Stimulated activated CD4-positive, alpha-beta T cell treated with anti-CD3 and anti-CD28 coated beads, Interleukin-4, amount 100 ng/mL, for 48 hours (primary cell): ENCODE results near the gene PTPRD.

Experiments used
- DNase-seq, 2 donors: peaks; one replicate each; pipeline ENCODE4 v3.0.0-alpha.2; 2020; ENCODE audit warnings: low read depth in 2 of 2

PTPRD gene

GRCh38 chr9:10172476-10172875 lies 440.3 kb downstream of the PTPRD start:
- no peak for DNase-seq

- no peak for DNase-seq
Observed at GRCh38 chr9:10168241-10168640, 444.6 kb downstream of the PTPRD start.

DNA sequence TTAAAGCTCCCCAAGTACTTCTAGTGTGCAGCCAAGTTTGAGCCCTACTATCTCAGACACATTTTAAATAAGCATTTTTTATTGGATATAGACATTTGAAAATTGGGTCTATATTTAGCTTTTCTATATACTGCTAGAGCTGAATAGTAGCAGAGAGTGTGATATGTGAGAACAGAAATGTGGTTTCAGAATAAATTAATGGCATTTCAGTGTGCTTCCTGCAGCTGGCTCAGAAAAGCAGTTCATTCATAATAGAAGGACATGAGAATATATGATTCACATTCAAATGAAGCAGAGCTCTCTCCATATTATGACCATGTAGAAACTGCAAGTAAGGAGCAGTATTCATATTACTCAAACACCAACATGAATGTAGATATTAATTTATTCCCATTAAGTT lies 464.0 kb downstream of the PTPRD start:
- DNase-seq: no peak

GRCh38 chr9:10146517-10147331 lies 466.1 kb downstream of the PTPRD start:
- no peak for DNase-seq

- DNase-seq: no peak
Observed at GRCh38 chr9:10144355-10144754, 468.4 kb downstream of the PTPRD start.

DNA sequence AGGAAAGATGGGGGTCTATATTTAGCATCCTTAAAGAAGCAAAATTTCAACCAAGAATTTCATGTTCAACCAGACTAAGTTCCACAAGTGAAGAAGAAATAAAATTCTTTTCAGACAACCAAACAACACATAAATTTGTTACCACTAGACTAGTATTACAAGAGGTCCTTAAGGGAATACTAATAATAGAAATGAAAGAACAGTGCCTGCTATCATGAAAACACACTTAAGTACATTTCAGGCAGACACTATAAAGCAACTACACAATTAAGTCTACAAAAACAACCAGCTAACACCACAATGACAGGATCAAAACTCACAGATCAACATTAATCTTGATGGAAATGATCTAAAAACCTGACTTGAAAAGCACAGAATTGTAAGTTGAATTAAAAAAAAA lies 477.2 kb downstream of the PTPRD start:
- DNase-seq: no peak

DNA sequence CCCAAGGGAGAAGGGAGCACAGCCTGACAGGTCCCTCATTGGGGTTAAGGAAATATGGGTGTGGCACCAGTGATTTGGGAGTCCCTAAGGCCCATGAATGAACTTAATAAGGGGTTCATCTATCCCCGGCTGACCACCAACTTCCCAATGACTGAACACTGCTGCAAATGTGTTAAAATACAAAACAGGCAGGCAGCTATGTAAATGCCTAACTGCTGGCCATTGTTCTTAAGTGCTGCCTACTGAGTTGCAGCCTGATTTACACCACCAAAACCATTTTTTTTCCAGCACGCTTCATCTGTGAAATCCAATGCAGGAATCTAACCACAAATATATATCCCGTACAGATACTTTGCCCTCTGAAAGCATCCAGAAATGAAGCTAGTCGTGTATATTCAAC lies 478.5 kb downstream of the PTPRD start:
- DNase-seq: no peak

- DNase-seq: no peak
Observed at GRCh38 chr9:10130061-10130675, 482.6 kb downstream of the PTPRD start.

GRCh38 chr9:10127867-10128266 lies 484.9 kb downstream of the PTPRD start:
- DNase-seq: no peak

GRCh38 chr9:10112798-10113197 lies 500.0 kb downstream of the PTPRD start:
- no peak for DNase-seq

- DNase-seq: no peak
Observed at GRCh38 chr9:10112070-10112469, 500.7 kb downstream of the PTPRD start.

DNA sequence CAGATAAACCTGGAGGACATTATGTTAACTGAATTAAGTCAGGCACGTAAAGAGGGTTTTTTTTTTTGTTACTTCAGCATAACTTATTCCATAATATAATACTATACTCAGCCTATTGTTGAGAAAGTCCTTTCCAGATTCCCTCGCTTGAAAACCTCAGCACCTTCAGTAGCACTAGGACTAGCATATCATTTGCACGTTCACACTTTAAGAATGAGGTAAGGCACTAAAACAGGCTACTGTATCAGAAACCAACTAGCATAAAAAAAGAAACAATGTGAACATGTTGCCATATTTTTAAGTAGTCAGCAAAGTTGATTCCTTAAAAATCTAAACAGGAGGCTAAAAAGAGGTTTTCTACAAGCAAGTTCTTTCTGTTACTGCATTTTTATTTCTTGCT lies 504.0 kb downstream of the PTPRD start:
- no peak for DNase-seq

GRCh38 chr9:10104774-10105173 lies 508.0 kb downstream of the PTPRD start:
- no peak for DNase-seq

DNA sequence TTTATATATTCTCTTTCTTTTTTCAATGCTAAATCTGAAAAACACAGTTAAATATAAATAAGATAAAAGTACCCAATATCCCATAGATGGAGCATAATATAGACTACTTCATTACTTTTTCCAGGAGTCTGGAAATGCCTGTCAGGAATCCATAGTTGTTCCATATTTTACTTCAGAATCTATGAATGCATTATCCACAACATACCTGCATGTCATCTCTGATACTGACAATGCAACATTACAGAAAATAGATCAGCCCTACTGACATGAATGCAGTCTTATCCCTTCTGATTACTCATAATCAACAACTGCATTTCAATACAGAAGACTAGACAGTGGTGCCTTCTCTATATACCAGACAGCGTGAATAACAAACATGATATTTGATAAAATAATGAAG lies 517.6 kb downstream of the PTPRD start:
- no peak for DNase-seq

DNA sequence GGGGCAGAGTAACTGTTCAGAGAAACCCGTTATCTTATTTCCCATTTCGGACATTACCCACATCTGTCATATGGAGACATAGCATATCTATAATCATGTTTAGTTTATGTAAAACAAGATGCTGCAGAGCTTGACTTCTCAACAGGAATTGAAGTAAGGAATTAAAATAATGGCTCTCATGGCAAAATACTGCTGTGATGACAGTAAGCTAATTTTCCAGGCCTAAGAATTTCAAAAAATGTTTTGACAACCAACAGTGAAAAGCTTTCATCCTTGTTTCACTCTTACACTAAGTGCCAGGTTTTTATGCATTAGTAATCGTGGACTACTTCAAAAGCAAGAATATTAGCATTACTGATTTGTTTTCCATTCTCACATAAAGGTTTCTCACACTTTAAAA lies 518.2 kb downstream of the PTPRD start:
- no peak for DNase-seq

DNA sequence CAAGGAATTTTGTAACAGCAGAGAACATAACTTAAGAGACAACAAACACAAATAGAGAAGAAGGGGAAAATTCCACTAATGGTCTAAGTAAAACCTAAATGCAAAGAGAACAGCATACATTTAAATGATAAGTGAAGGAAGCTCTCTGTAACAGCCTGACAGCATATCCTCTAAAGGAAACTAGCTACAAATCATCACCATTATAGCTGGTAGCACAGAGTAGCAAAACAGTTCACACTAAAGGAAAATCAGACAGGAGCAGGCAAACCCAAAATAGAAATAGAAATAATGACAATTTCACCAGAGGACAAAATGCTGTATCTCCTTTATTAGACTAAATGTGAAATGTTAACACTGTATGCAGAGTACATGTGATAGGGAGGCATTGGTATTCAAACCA lies 532.8 kb downstream of the PTPRD start:
- DNase-seq: no peak

- DNase-seq: no peak
Observed at GRCh38 chr9:10079284-10079964, 533.4 kb downstream of the PTPRD start.

- DNase-seq: no peak
Observed at GRCh38 chr9:10071579-10071978, 541.2 kb downstream of the PTPRD start.

DNA sequence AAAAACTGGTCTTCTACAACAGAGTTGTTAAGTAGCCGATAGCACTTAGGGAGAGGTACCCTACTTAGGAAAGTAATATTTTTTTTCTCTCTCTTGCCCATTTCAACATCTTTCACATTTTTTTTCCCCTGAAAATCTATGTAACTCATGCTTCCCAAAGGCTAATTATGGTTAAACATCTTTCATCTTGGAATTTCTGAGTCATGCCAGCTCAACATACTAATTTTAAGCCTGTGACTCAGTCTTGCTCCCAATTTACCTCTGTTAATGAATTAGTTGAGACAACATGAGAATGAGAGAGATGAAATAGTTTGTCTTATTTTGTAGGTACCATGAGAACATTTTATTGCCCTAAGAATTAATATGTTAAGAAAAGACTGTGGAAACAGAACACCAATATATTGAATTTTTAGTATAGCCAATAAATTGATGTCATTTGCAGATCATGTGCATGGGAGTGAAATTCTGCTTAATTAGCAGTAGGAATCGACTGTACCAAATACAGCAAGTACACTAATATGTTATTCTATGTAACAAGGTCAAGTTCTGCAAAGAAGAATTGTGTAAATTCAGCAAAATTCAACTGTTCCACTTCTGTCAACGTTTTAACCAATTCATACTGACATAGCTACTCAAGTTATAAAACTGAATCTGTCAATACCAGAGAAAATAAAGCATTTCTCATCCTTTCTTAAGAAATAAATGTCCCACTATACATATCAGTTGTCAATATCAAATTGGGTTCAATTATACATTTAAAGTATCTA lies 550.0 kb downstream of the PTPRD start:
- DNase-seq: no peak

- no peak for DNase-seq
Observed at GRCh38 chr9:10059044-10059443, 553.8 kb downstream of the PTPRD start.

GRCh38 chr9:10055886-10056395 lies 556.9 kb downstream of the PTPRD start:
- no peak for DNase-seq

DNA sequence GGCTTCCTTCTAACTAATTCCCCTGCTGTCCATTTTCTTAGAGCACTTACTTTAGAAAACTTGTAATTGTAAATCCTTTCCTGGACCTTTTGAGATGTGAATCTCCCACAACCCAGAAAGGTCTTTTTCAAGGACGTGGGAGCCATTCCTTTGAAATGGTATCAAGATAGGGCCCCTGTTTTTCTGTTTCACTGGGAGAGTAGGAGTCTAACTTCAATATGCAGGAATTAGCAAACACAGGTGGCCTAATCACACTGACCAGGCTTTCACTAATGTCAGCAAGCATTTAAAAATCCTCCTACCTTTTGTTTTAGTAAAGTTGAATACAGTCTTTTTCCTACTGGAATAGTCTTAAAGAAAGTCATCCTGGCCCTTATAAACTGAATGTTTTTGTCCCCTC lies 558.3 kb downstream of the PTPRD start:
- no peak for DNase-seq
